Fibroblast of mammary gland (primary cell): Measurements from ENCODE around the gene TST.

Experiments used
- DNase-seq: peaks from one replicate; pipeline ENCODE4 v3.0.0-alpha.2; 2010; ENCODE audit warnings: low read depth
- H3K4me3 ChIP-seq: 2 replicates; pipeline ENCODE4 v1.5.1; 2011; ENCODE audit warnings: low read depth, mild to moderate bottlenecking, low read length, moderate library complexity; ENCODE audit not compliant: control insufficient read depth
- CTCF ChIP-seq: conservative IDR thresholded peaks from 2 replicates; pipeline ENCODE4 v1.5.1; 2011; ENCODE audit warnings: low read depth, low read length, inconsistent platforms; ENCODE audit not compliant: control insufficient read depth, insufficient read depth

Gene TST

GRCh38 chr22:37024339-37025157 lies 5.3 kb upstream of the TST start:
- no peak for TF ChIP-seq CTCF
- DNase-seq = no peak
- no peak overlapping the region for H3K4me3 ChIP-seq

GRCh38 chr22:37023743-37024338 lies 4.6 kb upstream of the TST start:
- no peak for TF ChIP-seq CTCF
- no peak for DNase-seq
- no peak overlapping the region for H3K4me3 ChIP-seq

GRCh38 chr22:37022483-37023337 lies 3.5 kb upstream of the TST start:
- DNase-seq = no peak
- H3K4me3 ChIP-seq = no peak overlapping the region
- TF ChIP-seq CTCF = no peak

GRCh38 chr22:37021710-37022482 lies 2.6 kb upstream of the TST start:
- DNase-seq = peak; percentile 52
- no peak overlapping the region for H3K4me3 ChIP-seq
- TF ChIP-seq CTCF = peak; percentile 74

- TF ChIP-seq CTCF = no peak
- H3K4me3 ChIP-seq = no peak overlapping the region
Measured at GRCh38 chr22:37021041-37021440, 1.8 kb upstream of the TST start.

GRCh38 chr22:37020192-37020479 lies 889 bp upstream of the TST start:
- peak overlapping the region; percentile 76 for H3K4me3 ChIP-seq
- TF ChIP-seq CTCF = no peak
- DNase-seq = peak; percentile 63

More at GRCh38 chr22:37021041-37021440, 1.8 kb upstream of the TST start:
- DNase-seq = no peak
